GM19438 (cell line): ENCODE measurements around the gene CNNM3.

Experiments
- ATAC-seq: cut with Tn5 transposase; IDR thresholded peaks from one replicate; pipeline ENCODE4 v1.9.1; 2021; ENCODE audit warnings: low read depth; ENCODE audit not compliant: unreplicated experiment

The CNNM3 gene

DNA sequence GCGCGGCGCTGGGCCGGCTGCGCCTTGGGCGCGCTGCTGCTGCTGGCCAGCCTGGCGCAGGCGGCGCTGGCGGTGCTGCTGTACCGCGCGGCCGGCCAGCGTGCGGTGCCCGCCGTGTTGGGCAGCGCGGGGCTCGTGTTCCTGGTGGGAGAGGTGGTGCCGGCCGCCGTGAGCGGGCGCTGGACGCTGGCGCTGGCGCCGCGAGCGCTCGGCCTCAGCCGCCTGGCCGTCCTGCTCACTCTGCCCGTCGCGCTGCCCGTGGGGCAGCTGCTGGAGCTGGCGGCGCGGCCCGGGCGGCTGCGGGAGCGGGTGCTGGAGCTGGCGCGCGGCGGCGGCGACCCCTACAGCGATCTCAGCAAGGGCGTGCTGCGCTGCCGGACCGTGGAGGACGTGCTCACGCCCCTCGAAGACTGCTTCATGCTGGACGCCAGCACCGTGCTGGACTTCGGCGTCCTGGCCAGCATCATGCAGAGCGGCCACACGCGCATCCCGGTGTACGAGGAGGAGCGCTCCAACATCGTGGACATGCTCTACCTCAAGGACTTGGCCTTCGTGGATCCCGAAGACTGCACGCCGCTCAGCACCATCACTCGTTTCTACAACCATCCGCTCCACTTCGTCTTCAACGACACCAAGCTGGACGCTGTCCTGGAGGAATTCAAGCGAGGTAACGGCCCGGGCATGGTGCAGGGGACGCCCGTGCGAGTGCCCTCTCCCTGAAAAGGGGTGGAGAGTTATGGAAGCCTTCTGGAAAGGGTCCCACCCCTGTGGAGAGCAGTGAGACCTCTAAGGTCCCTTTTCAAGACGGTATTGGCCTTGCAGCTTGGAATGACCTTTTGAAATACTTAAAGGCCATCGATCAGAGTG lies 1.0 kb downstream of the CNNM3 start:
- ATAC-seq, result no peak

GRCh38 chr2:96817882-96818281 lies 1.8 kb downstream of the CNNM3 start:
- ATAC-seq, result no peak

DNA sequence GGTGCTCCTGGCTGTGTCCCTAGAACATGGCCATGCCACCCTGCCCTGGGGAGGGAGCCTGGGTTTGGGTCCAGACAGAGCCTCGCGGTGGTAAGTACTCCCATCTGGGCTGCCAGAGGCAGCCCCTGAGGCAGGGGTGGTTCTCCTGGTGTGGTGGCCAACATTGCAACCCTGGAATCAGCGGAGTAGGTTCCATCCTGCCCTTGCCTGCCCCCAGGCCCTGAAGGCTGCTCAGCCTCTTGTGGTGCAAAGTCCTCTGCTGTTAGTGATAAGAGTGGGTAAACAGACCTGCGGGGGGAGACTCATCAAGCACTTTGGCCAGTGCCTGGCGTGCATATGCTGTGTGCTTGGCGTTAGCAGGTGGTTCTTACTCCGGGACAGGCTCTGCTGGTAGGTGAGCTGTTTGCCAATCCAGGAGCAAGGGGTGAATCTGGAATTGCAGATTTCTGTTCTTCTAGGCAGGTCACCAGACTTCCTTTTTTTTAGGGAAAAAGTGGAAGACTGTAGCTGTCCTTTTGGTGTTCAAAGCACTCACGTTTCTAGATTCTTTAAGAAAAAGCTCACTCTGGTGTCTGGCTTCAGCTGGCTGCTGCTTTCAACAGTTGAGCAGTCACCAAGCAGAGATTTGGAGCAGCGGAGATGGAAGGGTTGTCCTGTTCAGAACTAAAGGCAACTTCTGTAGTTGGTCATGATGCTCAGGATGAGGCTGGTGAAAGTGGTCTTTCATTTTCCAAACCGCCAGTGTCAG lies 3.2 kb downstream of the CNNM3 start:
- ATAC-seq, result no peak

- ATAC-seq, result no peak
Observed at GRCh38 chr2:96819876-96820511, 3.9 kb downstream of the CNNM3 start.

DNA sequence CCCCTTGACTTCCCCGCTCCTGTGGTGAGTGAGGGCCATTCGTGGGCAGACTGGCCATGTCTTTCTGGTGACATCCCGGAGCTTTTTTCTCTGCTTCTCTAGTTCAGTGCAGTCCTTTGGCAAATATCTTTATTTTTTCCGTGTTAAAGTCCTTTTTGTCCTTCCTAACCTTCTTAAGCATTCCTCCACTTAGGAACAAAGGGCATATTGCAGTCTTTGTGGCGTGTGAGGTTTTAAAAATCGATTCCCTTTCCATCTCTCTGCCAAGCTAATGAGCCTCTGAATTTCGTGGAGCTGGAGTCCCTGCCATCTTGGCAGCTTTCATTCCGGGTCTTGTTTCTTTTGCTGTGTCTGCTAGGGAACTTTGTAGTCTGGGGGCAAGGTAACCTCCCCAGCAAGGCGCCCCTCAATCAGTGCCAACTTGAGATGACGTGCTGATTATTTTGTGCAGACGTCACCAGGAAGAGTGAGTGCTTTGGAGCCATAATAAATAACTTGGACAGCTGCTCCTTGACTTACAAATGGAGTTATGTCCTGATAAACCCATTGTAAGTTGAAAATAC lies 5.1 kb downstream of the CNNM3 start:
- ATAC-seq, result no peak

- ATAC-seq, result no peak
Observed at GRCh38 chr2:96822786-96823185, 6.7 kb downstream of the CNNM3 start.

- ATAC-seq, result no peak
Observed at GRCh38 chr2:96823198-96823597, 7.1 kb downstream of the CNNM3 start.

- ATAC-seq, result no peak
Observed at GRCh38 chr2:96824079-96824870, 8.2 kb downstream of the CNNM3 start.

GRCh38 chr2:96825057-96825456 lies 9.0 kb downstream of the CNNM3 start:
- no peak for ATAC-seq

DNA sequence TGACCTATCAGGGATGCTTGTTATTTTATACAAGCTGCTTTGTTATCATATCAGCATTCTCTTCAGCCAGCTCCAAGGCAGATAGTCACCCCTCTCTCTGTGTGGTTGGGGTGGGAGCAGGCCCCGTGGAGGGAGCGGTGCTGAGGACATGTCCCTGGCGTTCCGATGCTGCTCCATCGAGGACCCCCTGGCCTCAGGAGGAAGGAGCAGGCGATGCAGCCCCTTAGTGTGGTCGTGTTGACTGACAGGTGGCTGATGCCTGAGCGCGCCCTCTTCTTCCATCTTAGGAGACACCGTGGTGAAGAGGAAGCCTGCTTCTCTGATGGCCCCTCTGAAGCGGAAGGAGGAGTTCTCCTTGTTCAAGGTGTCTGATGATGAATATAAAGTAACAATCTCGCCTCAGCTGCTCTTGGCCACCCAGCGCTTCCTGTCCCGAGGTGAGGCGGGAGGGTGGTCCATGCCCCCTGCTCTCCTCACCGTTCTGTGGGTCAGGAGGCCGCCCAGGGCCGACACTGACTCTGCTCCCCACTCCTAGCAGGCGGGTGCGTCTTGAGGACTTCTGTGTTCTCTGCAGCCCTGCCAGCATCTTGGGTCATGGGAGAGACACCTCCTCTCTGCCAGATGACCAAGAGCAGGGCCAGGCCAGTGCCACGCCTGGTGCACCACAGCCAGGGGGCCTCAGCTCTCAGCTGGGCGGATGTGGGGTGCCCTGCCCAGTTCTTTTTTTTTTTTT lies 10.6 kb downstream of the CNNM3 start:
- ATAC-seq, result no peak

GRCh38 chr2:96828436-96828835 lies 12.4 kb downstream of the CNNM3 start:
- ATAC-seq, result no peak

DNA sequence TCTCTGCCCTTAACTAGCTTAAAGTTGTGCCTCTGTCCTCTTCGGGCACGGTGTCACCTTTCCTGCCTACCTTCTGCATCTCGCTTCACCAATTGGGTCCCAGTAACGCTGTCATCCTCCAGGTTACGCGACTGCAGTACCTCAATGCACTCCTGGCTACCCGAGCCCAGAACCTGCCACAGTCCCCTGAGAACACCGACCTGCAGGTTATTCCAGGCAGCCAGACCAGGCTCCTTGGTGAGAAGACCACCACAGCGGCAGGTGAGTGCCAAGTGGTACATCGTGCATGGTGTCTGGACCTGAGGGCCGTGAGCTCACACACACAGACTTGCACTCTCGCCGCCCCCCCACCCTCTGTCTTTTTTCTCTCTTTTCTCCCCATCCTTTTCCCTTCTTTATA lies 12.8 kb downstream of the CNNM3 start:
- no peak for ATAC-seq

- ATAC-seq, result no peak
Observed at GRCh38 chr2:96830044-96830562, 14.0 kb downstream of the CNNM3 start.

DNA sequence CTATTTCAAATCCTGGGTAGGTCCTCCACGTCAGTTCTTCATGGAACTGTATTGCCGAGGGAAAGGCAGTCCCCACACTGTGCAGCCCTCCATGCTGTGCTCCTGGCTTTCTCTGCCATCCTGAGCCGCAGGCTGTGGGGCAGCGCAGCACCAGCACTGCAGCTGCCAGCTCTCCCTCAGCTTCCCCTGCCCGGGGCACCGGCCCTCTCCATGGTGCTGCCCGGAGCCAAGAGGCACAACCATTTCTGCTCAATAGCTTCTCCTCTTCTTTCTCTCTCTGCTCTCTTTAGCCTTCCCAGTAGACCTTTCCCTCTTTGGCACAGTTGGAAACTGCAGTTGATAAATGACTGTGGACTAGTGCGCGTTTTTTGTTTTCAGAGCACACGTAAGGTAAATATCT lies 15.6 kb downstream of the CNNM3 start:
- no peak for ATAC-seq

DNA sequence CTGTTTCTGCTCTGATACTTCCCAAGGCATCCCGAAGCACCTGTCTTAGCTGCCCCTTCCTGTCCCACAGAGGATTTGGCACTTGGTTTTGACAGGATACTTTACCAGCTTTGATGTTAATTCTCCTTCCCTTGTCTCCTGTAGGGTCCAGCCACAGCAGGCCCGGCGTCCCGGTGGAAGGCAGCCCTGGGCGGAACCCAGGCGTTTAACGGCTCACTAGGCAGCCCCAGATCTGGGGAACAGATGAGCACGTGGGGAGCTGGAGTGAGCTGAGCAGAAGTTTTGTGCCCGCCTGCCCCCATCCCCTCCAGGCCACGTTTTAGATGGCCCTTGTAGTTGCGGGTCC lies 16.3 kb downstream of the CNNM3 start:
- no peak for ATAC-seq

DNA sequence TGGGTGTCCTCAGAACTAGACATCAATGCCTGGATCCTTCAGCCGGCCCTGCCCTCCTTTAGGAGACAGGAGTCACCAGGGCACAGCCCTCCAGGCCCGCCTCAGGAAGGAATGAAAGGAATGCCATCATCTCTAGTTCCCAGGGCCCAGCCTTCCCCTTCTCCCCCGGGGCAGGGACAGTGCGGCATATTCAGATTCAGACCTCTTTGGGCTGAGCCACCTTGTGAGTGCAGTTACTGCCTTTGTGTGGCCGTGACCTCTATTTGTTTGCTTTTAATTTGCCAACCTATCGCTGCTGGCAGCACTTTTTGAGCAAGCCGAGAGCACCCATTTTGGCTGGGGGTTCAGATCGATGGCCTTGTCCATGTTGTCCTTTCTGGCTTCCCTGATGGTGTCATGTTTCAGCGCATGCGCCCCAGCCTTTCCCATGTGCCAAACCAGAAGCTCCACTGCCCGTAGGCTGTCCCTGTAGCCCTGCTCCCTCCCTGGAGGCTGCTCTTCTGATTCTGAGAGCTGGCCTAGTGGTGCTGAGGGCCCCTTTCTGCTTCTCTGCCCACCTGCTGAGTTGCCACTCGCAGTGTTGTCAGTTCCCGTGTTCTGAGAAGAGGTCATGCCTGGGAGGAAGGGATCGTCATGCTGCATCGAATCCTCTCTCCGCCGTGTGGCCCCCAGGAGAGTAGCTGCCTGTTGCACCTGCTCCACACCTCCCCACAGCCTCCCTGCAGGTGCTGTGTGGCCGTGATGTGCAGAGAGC lies 16.9 kb downstream of the CNNM3 start:
- ATAC-seq, result no peak

DNA sequence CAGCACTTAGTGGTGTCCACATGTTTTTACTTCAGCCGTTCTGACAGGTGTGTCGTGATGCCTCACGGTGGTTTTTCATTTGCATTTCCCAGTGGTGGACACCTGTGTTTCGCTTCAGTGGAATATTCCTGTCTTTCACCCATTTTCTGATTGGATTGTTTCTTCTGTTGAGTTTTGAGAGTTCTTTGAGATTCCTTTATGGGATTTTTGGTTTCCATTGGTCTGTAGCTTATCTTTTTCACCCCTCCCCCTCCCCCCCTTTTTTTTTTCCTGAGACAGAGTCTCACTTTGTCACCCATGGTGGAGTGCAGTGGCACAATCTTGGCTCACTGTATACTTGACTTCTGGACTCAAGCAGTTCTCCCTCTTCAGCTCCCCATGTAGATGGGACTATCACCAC lies 19.8 kb downstream of the CNNM3 start:
- no peak for ATAC-seq

- ATAC-seq, result no peak
Observed at GRCh38 chr2:96837575-96837974, 21.5 kb downstream of the CNNM3 start.
